AG10803 (cell line): ENCODE results near the gene ZKSCAN2.

ENCODE experiments used
- DNase-seq: peaks from one replicate; pipeline ENCODE4 v3.0.0; 2010; ENCODE audit warnings: low read depth
- H3K4me3 ChIP-seq: 2 replicates; pipeline ENCODE4 v1.5.1; 2011; ENCODE audit warnings: mild to moderate bottlenecking, low read length, control low read depth
- CTCF ChIP-seq: conservative IDR thresholded peaks from 2 replicates; pipeline ENCODE4 v1.5.1; 2011; ENCODE audit warnings: mild to moderate bottlenecking, low read length, control low read depth, inconsistent platforms

ZKSCAN2 gene

DNA sequence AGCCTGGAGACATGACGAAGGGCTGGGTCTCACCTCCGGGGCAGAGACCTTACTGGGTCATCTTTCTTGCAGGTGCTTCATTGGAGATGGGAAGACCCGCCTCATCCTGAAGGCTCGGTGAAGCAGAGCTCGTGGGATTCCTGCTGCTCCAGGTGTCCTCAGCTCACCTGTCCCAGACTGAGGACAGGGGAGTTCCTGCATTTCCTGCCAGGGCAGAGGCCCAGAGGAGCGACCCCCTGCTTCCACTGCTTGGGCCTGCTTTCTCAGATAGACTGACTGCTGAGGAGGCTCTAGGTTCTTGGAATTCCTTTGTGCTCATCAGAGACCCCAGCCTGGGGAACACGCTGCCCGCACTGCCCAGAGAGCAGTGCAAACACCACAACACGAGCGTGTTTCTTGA lies 29.3 kb downstream of the ZKSCAN2 start:
- no peak for DNase-seq
- no peak for TF ChIP-seq CTCF
- H3K4me3 ChIP-seq = no peak overlapping the region

GRCh38 chr16:25224731-25225319 lies 32.8 kb downstream of the ZKSCAN2 start:
- DNase-seq = no peak
- TF ChIP-seq CTCF = no peak
- H3K4me3 ChIP-seq = no peak overlapping the region

GRCh38 chr16:25223964-25224363 lies 33.7 kb downstream of the ZKSCAN2 start:
- no peak overlapping the region for H3K4me3 ChIP-seq
- no peak for TF ChIP-seq CTCF
- DNase-seq = no peak

- no peak for DNase-seq
- no peak overlapping the region for H3K4me3 ChIP-seq
- no peak for TF ChIP-seq CTCF
Measured at GRCh38 chr16:25222959-25223358, 34.7 kb downstream of the ZKSCAN2 start.

GRCh38 chr16:25219070-25219737 lies 38.4 kb downstream of the ZKSCAN2 start:
- no peak for TF ChIP-seq CTCF
- DNase-seq = no peak
- no peak overlapping the region for H3K4me3 ChIP-seq

- DNase-seq = no peak
- TF ChIP-seq CTCF = no peak
- H3K4me3 ChIP-seq = no peak overlapping the region
Measured at GRCh38 chr16:25217921-25218320, 39.7 kb downstream of the ZKSCAN2 start.

DNA sequence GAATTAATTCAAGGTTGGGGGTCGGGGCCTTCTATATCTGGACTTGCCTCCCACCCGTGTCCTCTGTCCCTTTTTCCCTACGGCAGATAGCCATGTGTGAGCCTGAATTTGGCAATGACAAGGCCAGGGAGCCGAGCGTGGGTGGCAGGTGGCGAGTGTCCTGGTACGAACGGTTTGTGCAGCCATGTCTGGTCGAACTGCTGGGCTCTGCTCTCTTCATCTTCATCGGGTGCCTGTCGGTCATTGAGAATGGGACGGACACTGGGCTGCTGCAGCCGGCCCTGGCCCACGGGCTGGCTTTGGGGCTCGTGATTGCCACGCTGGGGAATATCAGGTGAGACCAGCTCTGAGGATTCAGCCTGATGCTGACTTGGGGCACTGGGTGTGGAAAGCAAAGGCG lies 40.5 kb downstream of the ZKSCAN2 start:
- TF ChIP-seq CTCF = no peak
- no peak for DNase-seq
- H3K4me3 ChIP-seq = no peak overlapping the region
